Femur (tissue), 1 donor: ENCODE measurements around the gene FGF2.
"Not testable (repeated sequence)": the region's sequence is repeated elsewhere in the genome, so short reads cannot be mapped to it uniquely, and the experiment has no call there.

ENCODE experiments used
- DNase-seq: peaks from one replicate; pipeline ENCODE4 v3.0.0-alpha.2; 2017

The FGF2 gene

DNA sequence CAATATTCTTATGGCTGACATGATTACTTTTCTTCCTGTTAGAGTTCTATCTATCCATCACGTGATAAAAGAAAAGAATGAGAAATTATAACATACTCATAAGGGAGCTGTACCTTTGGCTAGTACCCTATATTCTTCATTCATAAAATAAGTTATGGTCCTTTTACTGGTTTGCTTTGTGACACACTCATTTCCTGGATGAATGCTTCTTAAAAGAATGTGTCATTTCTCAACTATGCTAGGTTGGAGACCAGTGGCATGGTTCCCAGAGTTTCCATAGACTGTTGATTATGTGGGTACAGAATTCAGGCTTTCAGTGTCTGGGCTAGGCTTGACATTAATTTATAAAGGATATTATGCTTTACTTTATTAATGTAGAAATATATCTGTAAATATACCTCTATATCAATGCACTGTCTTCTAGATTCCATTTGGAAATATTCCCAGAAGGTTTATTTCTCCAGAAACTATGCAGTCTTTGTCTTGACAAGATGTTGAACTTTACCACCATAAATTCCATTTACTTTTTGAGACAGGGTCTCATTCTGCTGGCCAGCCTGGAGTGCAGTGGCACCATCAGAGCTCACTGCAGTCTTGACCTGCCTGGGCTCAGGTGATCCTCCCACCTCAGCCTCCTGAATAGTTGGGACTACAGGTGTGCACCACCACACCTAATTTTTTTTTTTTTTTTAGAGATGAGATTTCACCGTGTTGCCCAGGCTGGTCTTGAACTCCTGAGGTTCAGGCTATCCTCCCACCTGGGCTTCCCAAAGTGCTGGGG, 71.9 kb downstream of the FGF2 start:
- peak; percentile 24 for DNase-seq

DNA sequence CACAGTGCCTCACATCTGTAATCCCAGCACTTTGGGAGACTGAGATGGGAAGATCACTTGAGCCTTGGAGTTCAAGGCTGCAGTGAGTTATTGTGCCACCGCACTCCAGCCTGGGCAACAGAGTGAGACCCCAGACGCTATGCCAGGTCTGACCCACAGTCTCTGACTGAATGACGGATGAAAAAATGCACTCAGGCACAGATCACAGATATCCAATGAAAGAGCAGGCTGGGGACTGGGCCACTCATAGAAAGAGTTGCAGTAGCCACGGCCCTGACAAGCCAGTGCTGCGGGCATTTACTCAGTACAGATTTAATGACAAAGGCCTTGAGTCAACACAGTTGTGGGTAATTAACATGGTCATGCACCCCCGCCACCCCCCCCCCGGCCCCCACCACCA, 73.1 kb downstream of the FGF2 start:
- no peak for DNase-seq

DNA sequence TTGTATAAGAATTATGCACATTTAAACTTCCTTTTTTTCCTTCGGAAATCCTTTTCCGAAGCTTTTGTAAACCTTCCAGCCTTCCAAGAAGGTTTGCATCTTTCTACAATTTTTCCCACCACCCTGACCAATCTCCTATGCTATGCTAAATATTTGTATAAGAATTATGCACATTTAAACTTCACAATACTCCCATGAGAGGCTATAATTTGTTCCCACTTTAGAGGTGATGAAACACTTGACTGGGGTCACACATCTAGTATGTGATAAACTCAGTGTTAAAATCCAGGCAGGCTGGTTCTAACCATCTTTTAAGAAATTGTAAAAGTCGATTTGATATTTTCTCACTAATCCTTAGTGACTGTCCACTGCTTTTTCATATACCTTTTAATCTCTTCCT, 73.7 kb downstream of the FGF2 start:
- DNase-seq, result no peak

DNA sequence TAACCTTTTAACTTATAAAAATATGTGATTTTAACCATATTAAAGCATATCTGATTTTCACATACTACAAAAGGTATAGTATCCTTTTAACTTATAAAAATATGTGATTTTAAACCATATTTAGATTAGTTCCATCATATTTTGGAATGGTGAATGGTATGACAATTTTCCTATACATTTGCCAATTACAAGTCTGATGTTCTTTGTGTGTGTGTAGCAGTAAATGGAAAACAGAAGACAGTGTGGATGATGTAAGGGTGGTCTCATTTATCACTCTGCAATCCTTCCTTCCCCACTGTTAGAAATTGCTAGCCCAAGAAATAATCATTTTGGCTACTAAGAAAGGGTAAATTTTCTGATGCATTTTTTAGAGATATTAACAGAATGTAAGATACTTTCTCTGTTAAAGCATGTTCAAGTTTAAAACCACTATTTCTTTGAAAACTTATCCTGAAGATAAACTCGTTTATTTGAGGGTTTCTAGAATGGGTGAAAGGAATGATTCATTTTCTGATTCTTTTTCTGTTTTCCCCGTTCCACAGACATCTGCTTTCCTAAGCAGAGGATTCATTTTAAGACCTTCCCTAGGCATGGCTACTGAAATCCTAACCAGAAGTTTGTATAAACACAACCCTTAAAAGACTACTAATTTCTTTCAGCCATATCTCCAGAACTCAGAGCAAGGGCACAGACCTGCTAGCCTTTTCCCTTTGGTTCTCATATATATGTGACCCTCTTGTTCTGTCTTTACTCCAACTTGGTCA, 74.8 kb downstream of the FGF2 start:
- no peak for DNase-seq

DNA sequence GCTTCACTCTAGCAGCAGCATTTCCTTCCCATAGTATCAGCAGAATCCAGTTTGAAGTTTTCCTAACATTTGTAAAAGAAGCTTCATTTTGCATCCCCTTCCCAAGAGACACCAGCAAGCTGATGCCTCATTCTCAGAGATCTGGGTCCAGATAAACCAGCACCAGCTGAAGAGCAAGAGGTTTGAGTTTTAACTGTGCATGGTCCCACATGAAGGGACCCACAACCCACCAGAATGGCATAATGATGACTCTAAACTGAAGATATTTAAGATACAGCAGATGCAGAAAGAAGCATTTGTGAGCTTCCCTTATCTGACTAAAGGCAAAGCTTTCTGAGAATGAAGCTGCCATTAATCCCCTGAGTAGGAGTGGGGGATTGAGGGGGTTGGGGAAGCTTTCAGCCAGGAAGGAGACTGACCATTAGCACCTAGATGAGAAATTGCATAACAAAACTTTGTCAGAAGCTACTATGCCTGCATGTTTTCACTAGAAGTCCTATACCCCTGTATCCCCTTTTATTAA, 77.2 kb downstream of the FGF2 start:
- DNase-seq, result no peak

DNA sequence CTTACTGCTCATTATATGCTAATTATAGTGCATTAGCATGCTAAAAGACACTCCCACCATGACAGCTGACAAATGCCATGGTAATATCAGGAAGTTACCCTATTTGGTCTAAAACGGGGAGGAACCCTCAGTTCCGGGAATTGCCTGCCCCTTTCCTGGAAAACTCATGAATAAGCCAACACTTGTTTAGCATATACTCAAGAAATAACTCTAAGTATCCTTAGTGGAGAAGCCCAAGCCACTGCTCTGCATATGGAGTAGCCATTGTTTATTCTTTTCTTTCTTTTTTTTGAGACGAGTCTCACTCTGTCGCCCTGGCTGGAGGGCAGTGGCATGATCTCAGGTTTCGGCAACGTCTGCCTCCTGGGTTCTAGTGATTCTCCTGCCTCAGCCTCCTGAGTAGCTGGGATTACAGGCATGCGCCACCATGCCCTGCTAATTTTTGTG, 80.3 kb downstream of the FGF2 start:
- no peak for DNase-seq

DNA sequence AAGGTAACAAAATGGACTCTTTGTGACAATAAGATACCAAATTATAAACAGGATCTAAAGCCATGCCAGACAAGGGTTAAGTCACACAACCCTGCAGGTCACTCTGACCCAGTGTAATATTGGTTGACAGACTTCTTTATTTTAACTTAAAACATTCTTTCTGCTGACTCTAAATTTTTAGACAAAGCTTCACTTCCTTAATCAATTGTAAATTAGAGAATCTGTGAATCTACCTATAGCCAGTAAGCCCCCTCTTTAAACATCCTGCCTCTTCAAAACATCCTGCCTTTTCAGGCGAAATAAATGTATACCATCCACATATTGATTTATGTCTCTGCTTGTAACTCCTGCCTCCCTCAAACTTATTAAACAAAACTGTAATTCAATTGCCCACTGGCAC, 81.6 kb downstream of the FGF2 start:
- DNase-seq, result no peak

DNA sequence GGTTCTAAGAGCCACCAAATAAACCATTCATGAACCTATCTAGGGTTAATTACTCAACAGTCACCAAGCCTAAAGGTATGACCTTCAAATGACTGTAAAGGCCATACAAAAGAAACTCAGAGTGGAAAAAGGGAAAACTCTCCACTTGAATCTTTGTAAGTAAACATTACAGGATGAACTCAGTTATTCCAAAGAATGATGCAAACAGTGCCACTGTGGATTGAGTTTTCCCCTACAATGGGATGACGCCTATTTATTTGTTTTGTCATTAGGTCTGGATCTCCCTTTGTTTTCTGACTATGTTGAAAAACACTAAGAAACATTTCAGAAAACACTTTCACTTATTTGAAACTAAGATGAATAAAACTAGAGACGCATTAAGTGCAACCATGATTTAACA, 83.1 kb downstream of the FGF2 start:
- DNase-seq, result no peak

DNA sequence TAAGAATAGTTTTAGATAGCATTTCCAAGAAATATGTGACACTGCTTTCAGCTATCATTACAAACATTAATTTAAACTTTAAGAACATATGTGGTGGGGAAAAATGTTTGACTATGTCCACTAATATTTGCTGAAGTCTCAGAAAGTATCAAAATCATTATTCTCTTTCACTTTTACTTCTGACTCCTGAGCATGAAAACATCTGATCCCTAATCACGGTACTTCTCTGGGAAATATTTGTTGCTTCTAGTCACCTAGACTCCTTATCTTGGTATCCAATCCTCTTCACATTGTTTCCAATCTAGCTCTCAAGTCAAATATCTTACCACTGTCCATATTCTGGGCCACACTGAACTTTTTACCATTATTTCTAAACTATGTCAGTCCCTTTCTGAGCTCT, 85.0 kb downstream of the FGF2 start:
- no peak for DNase-seq

DNA sequence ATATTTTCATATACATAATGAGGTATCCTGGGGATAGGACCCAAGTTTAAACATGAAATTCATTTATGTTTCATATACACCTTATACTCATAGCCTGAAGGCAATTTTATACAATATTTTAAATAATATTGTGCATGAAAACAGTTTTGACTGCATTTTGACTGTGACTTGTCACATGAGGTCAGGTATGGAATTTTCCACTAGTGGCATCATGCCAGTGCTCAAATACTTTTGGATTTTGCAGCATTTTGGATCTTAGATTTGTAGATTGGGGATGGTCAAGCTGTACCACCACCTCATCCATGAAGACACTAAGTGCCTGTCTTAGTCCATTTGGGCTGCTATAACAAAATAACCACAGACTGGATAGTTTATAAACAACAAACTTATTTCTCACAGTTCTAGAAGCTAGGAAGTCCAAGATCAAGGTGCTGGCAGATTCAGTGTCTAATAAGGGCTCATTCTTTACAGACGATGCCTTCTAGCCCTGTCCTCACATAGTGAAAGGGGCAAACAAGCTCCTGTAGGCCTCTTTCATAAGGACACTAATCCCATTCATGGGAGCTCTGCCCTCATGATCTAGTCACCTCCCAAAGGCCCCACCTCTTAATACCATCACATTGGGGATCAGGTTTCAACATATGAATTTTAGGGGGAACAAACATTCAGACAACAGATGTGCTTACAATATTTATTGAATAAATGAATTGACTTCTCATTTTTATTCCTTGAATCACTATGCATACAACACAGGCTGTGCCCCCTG, 86.4 kb downstream of the FGF2 start:
- DNase-seq, result no peak

DNA sequence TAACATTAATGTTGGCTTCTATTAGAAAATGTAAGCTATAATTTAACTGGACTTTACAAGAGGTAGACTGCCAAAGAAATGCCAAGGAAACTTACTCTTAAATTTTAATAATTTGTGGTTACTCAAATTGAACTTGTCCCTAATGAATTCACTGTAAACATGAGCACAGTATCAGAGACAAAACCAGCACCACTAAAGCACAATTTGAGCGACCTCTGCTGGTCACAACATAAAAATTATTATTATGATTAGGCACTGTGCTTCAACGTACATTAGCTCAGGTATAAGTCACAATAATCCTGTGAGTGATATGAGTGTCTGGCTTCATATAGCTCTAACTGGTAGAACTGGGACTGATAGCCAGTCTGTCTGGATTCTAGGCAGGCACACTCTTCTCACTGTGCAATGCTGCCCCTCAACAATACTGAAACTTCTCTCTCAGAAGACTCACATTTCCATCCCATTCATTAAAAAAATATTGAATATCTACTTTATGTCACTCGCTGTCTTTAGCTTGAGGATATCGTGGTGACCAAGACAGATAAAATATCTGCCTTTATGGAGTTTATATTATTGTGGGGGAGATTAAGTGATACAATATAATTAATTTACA, 87.8 kb downstream of the FGF2 start:
- DNase-seq, result no peak

DNA sequence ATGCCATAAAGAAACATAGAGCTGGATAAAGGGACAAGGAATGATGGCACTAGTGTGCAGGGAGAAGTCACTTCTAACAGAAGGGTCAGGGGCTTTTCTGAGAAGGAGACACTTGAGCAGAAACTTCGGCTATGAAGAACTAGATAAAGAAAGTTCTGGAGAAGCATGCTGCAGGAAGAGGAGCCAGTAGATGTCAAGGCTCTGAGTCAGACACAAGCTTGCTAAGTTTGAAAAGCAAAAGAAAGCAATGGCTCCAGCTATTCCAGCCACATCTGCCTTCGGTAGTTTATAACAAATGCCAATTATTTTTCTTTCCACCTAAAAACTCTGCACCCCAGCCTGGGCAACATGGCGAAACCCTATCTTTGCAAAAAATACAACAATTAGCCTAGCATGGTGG, 88.3 kb downstream of the FGF2 start:
- no peak for DNase-seq

DNA sequence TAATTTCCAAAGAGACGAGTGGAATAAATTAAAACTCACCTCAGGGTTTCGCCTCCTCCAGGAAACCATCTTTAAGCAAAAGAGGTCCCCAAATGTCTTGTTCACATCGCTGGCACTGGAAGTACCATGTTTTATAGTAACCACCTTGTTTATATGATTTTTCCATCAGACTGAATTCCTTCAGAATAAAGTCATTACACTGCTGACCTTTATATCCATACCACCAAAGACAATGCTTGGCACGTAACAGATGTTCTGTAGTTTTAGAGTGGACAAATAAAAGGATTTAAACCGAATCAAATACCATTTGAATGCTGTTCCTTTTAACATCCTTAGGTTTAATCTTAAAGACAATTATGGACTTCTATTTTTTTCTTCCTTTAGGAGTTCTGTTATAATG, 91.1 kb downstream of the FGF2 start:
- no peak for DNase-seq

DNA sequence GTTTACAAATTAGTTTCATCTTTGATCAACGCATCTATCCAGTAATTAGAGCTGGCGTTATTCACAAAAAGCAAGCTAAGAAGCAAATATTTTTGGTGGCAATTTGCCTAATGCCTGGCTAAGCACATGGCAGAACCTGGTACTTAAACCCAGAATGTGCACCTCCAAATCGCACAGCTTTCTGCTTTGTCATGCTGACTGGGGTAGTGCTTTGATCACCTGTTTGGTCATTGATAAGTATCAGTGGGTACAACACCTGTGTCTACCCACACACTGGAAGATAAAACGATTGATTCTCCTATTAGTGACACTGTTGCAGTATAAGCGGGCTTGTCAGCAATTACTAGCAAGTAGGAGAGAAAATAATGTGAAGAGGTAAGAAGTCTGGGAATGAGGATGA, 93.8 kb downstream of the FGF2 start:
- DNase-seq, result no peak

DNA sequence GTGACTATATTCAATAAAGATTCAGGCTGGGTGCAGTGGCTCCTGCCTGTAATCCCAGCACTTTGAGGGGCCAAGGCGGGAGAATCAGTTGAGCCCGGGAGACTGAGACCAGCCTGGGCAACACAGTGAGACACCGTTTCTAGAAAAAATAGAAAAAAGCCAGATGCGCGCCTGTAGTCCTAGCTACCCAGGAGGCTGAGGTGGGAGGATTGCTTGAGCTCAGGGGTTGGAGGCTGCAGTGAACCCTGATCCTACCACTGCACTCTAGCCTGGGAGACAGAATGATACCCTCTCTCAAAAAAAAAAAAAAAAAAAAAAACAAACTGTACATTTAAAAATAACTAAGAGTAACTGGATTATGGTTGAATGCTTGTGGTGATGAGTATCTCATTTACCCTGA, 94.7 kb downstream of the FGF2 start:
- DNase-seq, result no peak

DNA sequence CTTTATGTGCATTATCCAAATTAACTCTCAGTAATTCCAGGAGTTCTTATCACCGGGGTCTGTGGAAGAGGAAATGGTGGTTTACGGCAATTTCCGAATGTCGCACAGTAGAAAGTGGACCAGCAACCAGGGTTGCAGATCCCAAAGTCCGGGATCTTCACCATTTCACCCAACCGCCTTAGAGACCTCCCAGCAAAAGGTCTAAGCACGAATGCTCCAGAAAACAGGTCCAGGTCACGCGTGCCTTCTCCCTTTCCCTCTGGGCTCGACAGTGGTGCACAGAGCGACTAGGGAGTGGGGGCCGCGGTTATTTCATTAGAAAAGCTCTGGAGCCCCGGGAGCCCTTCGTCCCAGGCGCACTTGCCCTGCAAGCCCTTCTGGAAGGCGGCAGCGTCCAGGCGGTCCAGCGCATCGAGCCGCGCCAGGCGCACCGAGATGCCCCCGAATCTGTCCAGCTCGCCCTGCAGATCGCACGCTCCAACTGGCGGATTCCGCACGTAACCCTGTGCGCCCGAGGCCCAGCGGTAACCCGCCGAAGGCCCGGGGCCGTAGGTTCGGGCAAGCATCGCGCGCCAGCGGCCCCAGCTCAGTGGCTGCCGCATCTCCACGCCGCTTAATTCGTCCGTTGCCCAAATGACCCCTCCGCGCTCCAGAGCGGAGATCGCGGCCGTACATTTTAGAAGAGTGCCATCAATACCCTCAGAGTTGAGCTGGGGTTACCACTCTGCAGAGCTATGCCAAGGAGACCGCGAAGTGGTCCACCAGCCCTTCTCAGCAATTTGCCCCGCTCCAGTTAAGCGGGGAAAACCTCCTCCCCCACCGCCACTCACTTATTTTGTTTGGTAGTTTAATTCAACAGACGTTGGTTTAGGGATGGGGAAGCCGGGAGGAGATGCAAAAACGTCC, 95.6 kb downstream of the FGF2 start, which contains the start of gene NUDT6:
NUDT6 (minus strand) TSS at position 627 of the 906 bp plus-strand sequence; CDS start at position 602, 25 bp downstream.
- DNase-seq, result peak; percentile 74

DNA sequence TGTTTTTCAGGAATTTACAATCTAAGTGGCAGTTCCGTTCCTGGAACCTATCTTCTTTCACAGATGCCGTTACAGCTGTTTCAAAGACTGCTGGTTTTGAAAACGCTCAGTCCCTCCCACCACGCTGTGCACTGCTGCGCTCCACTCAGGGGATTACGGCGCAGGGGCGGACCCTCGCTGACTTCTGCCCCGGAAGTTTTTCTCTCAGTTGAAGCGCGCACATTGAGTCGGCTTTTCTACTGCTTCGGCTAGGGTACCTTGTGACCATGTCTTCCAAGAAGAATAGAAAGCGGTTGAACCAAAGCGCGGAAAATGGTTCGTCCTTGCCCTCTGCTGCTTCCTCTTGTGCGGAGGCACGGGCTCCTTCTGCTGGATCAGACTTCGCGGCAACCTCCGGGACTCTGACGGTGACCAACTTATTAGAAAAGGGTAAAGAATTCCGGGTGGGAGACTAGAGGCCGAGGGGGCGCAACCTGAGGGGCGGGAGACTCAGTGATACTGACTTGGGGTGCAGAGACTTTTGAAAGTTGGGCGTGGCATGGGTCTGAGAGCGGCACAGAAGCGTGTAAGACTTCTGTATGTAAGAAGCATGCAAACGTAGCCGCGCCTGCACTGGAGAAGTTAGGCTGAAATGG, 96.4 kb downstream of the FGF2 start:
- peak; percentile 93 for DNase-seq

DNA sequence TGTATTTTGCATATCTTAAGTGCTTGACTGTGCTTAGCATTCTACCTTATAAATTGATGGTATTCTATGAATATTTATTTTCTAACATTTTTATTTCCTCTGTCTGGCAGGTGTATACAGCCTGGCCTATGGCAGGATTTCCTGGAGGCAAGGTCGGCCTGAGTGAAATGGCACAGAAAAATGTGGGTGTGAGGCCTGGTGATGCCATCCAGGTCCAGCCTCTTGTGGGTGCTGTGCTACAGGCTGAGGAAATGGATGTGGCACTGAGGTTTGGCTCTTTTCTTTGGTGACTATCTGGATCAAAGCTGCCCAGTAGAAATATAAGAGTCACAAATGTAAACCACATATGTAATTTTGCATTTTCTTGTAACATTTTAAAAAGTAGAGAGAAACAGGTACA, 102.3 kb downstream of the FGF2 start:
- DNase-seq, result no peak

DNA sequence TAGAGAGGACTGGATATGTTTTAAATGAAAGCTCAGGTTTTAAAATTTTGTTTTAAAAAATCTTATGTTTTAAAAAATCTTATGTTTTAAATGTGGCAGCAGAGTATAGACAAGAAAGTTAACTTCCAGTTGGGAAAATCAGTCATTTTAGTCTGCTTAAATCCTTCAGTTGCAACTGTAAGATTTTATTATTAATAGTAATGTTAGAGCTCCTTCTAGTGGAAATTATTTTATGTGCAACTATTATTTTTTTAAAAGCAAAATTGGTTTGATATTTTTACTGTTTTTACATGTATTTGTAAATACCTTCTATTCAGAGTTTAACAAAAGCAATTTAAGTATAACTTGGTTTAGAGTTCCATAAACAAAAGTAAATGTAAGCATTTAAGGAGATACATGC, 104.2 kb downstream of the FGF2 start:
- no peak for DNase-seq

DNA sequence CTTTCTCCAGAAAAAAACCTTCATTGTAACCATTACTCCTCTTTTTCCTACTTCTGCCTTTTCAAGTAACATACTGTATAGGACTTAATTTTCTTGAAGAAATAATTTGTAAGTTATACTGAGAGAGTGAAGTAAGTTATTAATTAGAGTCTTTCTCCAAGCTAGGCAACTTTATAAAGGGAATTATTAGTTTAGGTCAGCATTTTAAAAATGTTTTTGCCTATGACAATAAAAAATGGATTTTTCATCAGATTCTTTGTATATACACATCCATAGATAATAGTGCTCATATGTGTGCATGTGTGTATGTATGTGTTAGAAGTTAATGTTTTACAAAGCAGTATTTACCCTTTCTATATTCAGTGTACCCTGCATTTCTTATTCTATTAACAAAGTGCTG, 106.1 kb downstream of the FGF2 start:
- DNase-seq, result no peak

DNA sequence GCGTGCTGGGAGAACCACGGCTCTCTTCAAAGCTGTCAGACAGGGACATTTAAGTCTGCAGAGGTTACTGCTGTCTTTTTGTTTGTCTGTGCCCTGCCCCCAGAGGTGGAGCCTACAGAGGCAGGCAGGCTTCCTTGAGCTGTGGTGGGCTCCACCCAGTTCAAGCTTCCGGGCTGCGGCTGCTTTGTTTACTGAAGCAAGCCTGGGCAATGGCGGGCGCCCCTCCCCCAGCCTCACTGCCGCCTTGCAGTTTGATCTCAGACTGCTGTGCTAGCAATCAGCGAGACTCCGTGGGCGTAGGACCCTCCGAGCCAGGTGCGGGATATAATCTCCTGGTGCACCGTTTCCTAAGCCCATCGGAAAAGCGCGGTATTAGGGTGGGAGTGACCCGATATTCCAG, 118.5 kb downstream of the FGF2 start:
- DNase-seq, result not testable (repeated sequence)
